ENCODE data around the gene ELFN2. TPM values are rescaled to one million over a fixed set of nuclear protein-coding genes. Genes with fewer than 3 reads are reported as not detected.

The ELFN2 gene
- total RNA-seq, 2 experiments from 2014 or later = 0.63 to 1.8 TPM

DNA sequence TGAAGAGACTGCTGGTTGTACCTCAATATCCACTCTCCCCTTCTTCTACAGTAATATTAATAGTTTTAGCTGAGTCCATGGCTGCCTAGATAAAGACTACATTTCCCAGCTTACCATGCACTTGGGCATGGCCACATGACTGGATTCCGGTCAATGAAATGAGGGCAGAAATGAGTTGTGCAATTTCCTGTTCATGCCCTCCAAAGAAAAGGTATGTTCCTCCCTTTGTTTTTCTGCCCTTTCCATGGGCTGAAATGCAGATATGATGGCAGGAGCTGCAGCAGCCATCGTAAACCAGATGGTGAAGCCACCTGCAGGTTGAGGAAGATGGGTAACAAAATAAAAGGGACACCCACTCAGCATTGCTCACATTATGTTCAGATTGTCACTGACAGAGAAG is 15.3 kb upstream of the ELFN2 start:
- H4K20me1 ChIP-seq (ENCODE audit: insufficient read depth, low read length) = no peaks in the 10 kb centered on the region
- no peak overlapping the region for H3K27ac ChIP-seq (ENCODE audit: low read depth, low read length, poor library complexity, severe bottlenecking)
- H3K4me2 ChIP-seq (ENCODE audit: low read length) = peak overlapping the region; percentile 36; the same call in 1 of the 2 replicates
- BruUV-seq (replicated peaks) = no TSS peak
- TF ChIP-seq, protein P1, sequence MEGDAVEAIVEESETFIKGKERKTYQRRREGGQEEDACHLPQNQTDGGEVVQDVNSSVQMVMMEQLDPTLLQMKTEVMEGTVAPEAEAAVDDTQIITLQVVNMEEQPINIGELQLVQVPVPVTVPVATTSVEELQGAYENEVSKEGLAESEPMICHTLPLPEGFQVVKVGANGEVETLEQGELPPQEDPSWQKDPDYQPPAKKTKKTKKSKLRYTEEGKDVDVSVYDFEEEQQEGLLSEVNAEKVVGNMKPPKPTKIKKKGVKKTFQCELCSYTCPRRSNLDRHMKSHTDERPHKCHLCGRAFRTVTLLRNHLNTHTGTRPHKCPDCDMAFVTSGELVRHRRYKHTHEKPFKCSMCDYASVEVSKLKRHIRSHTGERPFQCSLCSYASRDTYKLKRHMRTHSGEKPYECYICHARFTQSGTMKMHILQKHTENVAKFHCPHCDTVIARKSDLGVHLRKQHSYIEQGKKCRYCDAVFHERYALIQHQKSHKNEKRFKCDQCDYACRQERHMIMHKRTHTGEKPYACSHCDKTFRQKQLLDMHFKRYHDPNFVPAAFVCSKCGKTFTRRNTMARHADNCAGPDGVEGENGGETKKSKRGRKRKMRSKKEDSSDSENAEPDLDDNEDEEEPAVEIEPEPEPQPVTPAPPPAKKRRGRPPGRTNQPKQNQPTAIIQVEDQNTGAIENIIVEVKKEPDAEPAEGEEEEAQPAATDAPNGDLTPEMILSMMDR (conservative IDR thresholded peaks at IDR 0.05; ENCODE audit: low read length) = no peak
- no peak for TF ChIP-seq EZH2phosphoT487 (IDR thresholded peaks at IDR 0.05; ENCODE audit: borderline replicate concordance, low read depth, low read length)
- peak overlapping the region; percentile 76; the same call in 1 of the 2 replicates for H2AFZ ChIP-seq (ENCODE audit: low read length)
- DNase-seq (ENCODE audit: low spot score) = peak; percentile 48
- CTCF ChIA-PET (ENCODE audit: unreplicated experiment) = no interaction called here
- no peaks in the 10 kb centered on the region for H3K36me3 ChIP-seq (ENCODE audit: insufficient read depth, low read length)
- H3K9me2 ChIP-seq (ENCODE audit: insufficient read depth, low read length) = no peaks in the 10 kb centered on the region
- POLR2A ChIA-PET = no interaction called here
- intact Hi-C loops (cut with micrococcal nuclease; ENCODE audit: unreplicated experiment) = no loop called here
- H3K9me3 ChIP-seq (ENCODE audit: low read length) = peaks cover 10% of the 10 kb centered on the region; the same call in 1 of the 2 replicates
- no peaks in the 10 kb centered on the region for H3K79me2 ChIP-seq (ENCODE audit: insufficient read depth, low read depth, low read length)
- peaks cover 4% of the 10 kb centered on the region for H3K4me1 ChIP-seq (ENCODE audit: insufficient read depth, low read length, poor library complexity, severe bottlenecking)
- H3K4me3 ChIP-seq (ENCODE audit: low read depth, low read length, poor library complexity, severe bottlenecking) = no peak overlapping the region

DNA sequence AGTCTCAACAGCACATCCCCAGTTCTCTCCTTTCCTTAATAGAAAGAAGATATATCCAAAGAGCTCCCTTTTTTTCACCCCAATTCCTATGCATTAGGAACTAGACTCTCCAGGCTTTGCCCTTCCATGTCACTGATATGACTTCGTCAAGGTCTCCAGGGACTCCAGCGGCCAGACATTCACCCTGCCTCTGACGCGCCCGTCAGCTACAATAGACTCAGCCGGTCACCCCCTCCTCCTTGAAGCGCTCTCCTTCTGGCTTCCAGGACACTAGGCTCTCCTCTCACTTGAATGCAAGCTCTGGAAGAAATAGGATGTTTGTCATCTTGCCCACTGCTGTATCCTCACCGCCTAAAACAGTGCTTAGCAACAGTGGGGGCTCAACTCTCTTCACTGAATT is 14.9 kb upstream of the ELFN2 start:
- Histone ChIP-seq H3K4me1 (ENCODE audit: insufficient read depth, low read length, poor library complexity, severe bottlenecking) (peaks cover 4% of the 10 kb centered on the region), H3K36me3 (ENCODE audit: insufficient read depth, low read length) (no peaks in the 10 kb centered on the region), H4K20me1 (ENCODE audit: insufficient read depth, low read length) (no peaks in the 10 kb centered on the region), H2AFZ (ENCODE audit: low read length) (no peak overlapping the region), H3K9me3 (ENCODE audit: low read length) (peaks cover 10% of the 10 kb centered on the region; the same call in 1 of the 2 replicates), H3K79me2 (ENCODE audit: insufficient read depth, low read depth, low read length) (no peaks in the 10 kb centered on the region), H3K4me2 (ENCODE audit: low read length) (no peak overlapping the region), H3K4me3 (ENCODE audit: low read depth, low read length, poor library complexity, severe bottlenecking) (no peak overlapping the region), H3K9me2 (ENCODE audit: insufficient read depth, low read length) (no peaks in the 10 kb centered on the region), H3K27ac (ENCODE audit: low read depth, low read length, poor library complexity, severe bottlenecking) (no peak overlapping the region)
- DNase-seq (ENCODE audit: low spot score) = no peak
- intact Hi-C loops (cut with micrococcal nuclease; ENCODE audit: unreplicated experiment) = no loop called here
- POLR2A ChIA-PET = interaction anchor here (0.6 kb wide), 1 partner anchor 188 kb away, joined by 3 read pairs; no protein-coding TSS in a partner anchor
- CTCF ChIA-PET (ENCODE audit: unreplicated experiment) = no interaction called here
- no TSS peak for BruUV-seq (replicated peaks)
- no peak for TF ChIP-seq EZH2phosphoT487 (IDR thresholded peaks at IDR 0.05; ENCODE audit: borderline replicate concordance, low read depth, low read length)
- TF ChIP-seq, protein P1 (conservative IDR thresholded peaks at IDR 0.05; ENCODE audit: low read length) = no peak

DNA sequence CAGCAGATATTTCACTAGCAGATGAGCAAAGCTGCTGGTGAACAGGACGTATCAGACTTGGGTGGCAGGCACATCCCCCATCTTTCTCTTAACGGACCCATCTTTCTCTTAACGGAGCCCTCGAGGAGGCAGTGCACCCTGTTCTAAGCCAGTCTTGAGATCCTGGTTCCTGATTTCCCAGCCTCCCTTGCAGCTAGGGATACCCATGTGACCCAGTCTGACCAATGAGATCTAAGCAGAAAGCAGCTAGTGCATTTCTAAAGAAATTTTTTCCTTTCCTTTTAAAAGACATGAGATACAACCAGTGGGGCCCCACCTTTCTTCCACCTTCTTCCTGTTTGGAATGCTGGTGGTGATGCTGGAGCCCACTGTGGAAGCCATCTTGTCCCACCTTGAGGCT is 13.6 kb upstream of the ELFN2 start:
- ChIA-PET CTCF (ENCODE audit: unreplicated experiment) (no interaction called here), POLR2A (interaction anchor here (0.6 kb wide), 1 partner anchor 59 kb away, joined by 7 read pairs; no protein-coding TSS in a partner anchor)
- intact Hi-C loops (cut with micrococcal nuclease; ENCODE audit: unreplicated experiment) = no loop called here
- Histone ChIP-seq H3K27ac (ENCODE audit: low read depth, low read length, poor library complexity, severe bottlenecking) (no peak overlapping the region), H3K9me3 (ENCODE audit: low read length) (peaks cover 10% of the 10 kb centered on the region; the same call in 1 of the 2 replicates), H3K9me2 (ENCODE audit: insufficient read depth, low read length) (no peaks in the 10 kb centered on the region), H3K4me3 (ENCODE audit: low read depth, low read length, poor library complexity, severe bottlenecking) (no peak overlapping the region), H3K4me1 (ENCODE audit: insufficient read depth, low read length, poor library complexity, severe bottlenecking) (peaks cover 4% of the 10 kb centered on the region), H2AFZ (ENCODE audit: low read length) (no peak overlapping the region), H3K4me2 (ENCODE audit: low read length) (no peak overlapping the region), H4K20me1 (ENCODE audit: insufficient read depth, low read length) (no peaks in the 10 kb centered on the region), H3K36me3 (ENCODE audit: insufficient read depth, low read length) (no peaks in the 10 kb centered on the region), H3K79me2 (ENCODE audit: insufficient read depth, low read depth, low read length) (no peaks in the 10 kb centered on the region)
- DNase-seq (ENCODE audit: low spot score) = no peak
- no TSS peak for BruUV-seq (replicated peaks)
- TF ChIP-seq, protein P1 (conservative IDR thresholded peaks at IDR 0.05; ENCODE audit: low read length) = no peak
- no peak for TF ChIP-seq EZH2phosphoT487 (IDR thresholded peaks at IDR 0.05; ENCODE audit: borderline replicate concordance, low read depth, low read length)

Data from OCI-LY7 (cell line).